ENCODE results near the gene CDAN1.

CDAN1 gene

GRCh38 chr15:42686281-42686680 is 50.6 kb downstream of the CDAN1 start:
- no peak for DNase-seq (ENCODE audit: low spot score)
- TF ChIP-seq CTCF (IDR thresholded peaks at IDR 0.05; ENCODE audit: extremely low read depth, missing control alignments), result no peak

- no peak for TF ChIP-seq CTCF (IDR thresholded peaks at IDR 0.05; ENCODE audit: extremely low read depth, missing control alignments)
- DNase-seq (ENCODE audit: low spot score), result no peak
Measured at GRCh38 chr15:42681119-42681518, 55.8 kb downstream of the CDAN1 start.

- peak; percentile 41 for DNase-seq (ENCODE audit: low spot score)
Measured at GRCh38 chr15:42680142-42680482, 56.8 kb downstream of the CDAN1 start.

GRCh38 chr15:42679285-42680141 is 57.4 kb downstream of the CDAN1 start:
- no peak for TF ChIP-seq CTCF (IDR thresholded peaks at IDR 0.05; ENCODE audit: extremely low read depth, missing control alignments)

GRCh38 chr15:42675021-42675420 is 61.9 kb downstream of the CDAN1 start:
- no peak for DNase-seq (ENCODE audit: low spot score)
- no peak for TF ChIP-seq CTCF (IDR thresholded peaks at IDR 0.05; ENCODE audit: extremely low read depth, missing control alignments)

More at GRCh38 chr15:42679285-42680141, 57.4 kb downstream of the CDAN1 start:
- no peak for DNase-seq (ENCODE audit: low spot score)

- no peak for TF ChIP-seq CTCF (IDR thresholded peaks at IDR 0.05; ENCODE audit: extremely low read depth, missing control alignments)
- no peak for DNase-seq (ENCODE audit: low spot score)
Measured at GRCh38 chr15:42674472-42674871, 62.5 kb downstream of the CDAN1 start.
